Body of pancreas (tissue), 4 donors: ENCODE data around the gene TNFRSF9. TPM values are rescaled to one million over a fixed set of nuclear protein-coding genes. Genes with fewer than 3 reads are reported as not detected.

ENCODE experiments used
- ATAC-seq: fragments of 150-250 bp; one replicate; pipeline ENCODE4 v1.9.1; 2016
- DNase-seq, 4 donors: peaks; one replicate each; pipeline ENCODE4 v3.0.0-alpha.2; 2019
- H3K27ac ChIP-seq, 4 donors: fragments of 200-600 bp; sonication (generic); 1 replicate in 3 of 4; 2 replicates in 1 of 4; pipeline versions ENCODE4 v1.5.1 to v1.6.1; 2016 to 2019; ENCODE audit warnings: mild to moderate bottlenecking in 1 of 4, mixed read lengths in 1 of 4, moderate library complexity in 1 of 4
- H3K27me3 ChIP-seq, 2 donors: fragments of 200-600 bp; sonication (generic); one replicate each; pipeline ENCODE4 v1.6.0; 2016; ENCODE audit warnings: mild to moderate bottlenecking in 1 of 2
- H3K36me3 ChIP-seq, 2 donors: fragments of 200-600 bp; sonication (generic); replicated peaks in 1 of 2; 2 replicates each; pipeline ENCODE4 v1.5.1; 2016; ENCODE audit warnings: low read depth in 2 of 2; ENCODE audit not compliant: insufficient read depth in 1 of 2
- H3K4me1 ChIP-seq: fragments of 200-600 bp; sonication (generic); one replicate; pipeline ENCODE4 v1.6.0; 2016
- H3K4me3 ChIP-seq, 2 donors: fragments of 200-600 bp; sonication (generic); 1 replicate in 1 of 2; 2 replicates in 1 of 2; pipeline ENCODE4 v1.5.1; 2016 to 2019
- H3K9me3 ChIP-seq, 3 donors: fragments of 200-600 bp; sonication (generic); 1 replicate in 2 of 3; 2 replicates in 1 of 3; pipeline ENCODE4 v1.5.1; 2016
- CTCF ChIP-seq, 7 experiments: fragments of 450-650 bp in 4 of 7; fragments of 200-600 bp in 3 of 7; sonication (generic) in 3 of 7; IDR thresholded peaks; one replicate each; pipeline ENCODE4 v1.5.1; 2016 to 2019; ENCODE audit warnings: antibody characterized with exemption in 7 of 7
- POLR2A ChIP-seq, 3 donors: fragments of 450-650 bp; IDR thresholded peaks; one replicate each; pipeline ENCODE4 v1.6.1; 2016; ENCODE audit warnings: antibody characterized with exemption in 3 of 3, mild to moderate bottlenecking in 2 of 3
- WGBS, 2 donors: methylation state at CpG; one replicate each; pipeline ENCODE4 v1.1.5; 2017; 5-methylcytosine and 5-hydroxymethylcytosine counted together
- intact Hi-C: fragments of 100-400 bp; cut with DNase I; formaldehyde crosslinking; loops from one replicate; pipeline ENCODE4 v1.15.1; 2023
- total RNA-seq, 2 donors: library from RNA; depleted of rRNA; stranded (reverse); fragments of >200 nt; gene quantifications; one replicate each; pipeline ENCODE4 v1.1.0, GENCODE V29; 2016

TNFRSF9 gene
- total RNA-seq, 2 donors from 2014 or later = under 0.01 TPM; not detected in 1

DNA sequence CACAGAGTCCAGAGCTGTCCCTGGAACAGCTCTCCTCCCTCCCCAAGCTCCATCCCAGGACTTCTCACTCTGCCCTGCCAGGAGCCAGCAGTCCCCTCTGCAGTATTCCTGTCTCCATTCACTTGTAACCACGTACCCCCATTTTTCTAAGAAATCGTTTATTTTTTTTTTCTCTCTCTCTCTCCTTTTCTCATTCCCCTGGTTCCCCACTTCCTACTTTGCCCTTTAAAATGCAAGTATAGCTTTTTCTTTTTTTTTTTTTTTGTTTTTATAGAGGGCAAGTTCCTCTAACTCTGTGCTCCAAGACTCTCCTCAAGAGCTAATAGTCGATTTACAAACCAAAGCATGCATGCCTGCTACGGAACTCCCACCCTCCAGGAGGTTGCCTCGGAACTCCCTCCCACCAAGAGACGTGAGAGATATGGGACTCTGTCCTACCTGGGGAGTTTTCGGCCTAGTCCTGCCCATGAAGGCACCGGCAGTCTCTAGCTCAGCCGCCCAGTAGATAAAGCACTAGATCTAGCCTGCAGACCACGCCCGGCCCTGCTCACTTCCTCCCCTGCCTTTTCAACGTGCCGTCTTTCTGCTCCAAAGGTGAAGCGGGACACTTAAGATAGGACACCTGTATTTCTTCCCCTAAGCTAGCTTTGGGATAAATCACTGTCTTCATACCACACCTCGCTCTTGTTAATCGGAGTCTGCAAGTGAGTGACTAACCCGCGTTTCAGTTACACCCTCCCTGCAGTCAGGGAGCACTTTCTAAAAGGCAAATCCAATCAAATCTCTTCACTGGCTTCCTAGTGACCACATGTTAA lies 27.7 kb downstream of the TNFRSF9 start:
- Histone ChIP-seq H3K27ac (no peak overlapping the region), H3K36me3 (no peaks in the 10 kb centered on the region), H3K4me3 (no peak overlapping the region), H3K27me3 (no peaks in the 10 kb centered on the region), H3K4me1 (no peaks in the 10 kb centered on the region), H3K9me3 (no peaks in the 10 kb centered on the region)
- intact Hi-C loops = no loop called here
- ATAC-seq (no peak), DNase-seq (peak in 1 of 4 donors; percentile 6)
- 53 to 65% methylated on average over 18 of the region's 18 CpGs for WGBS, 2 donors
- no peak for TF ChIP-seq POLR2A (IDR thresholded peaks at IDR 0.05)
- TF ChIP-seq CTCF (IDR thresholded peaks at IDR 0.05) = no peak

GRCh38 chr1:7912145-7912544 lies 28.5 kb downstream of the TNFRSF9 start:
- H3K27me3 ChIP-seq = no peaks in the 10 kb centered on the region
- H3K27ac ChIP-seq = no peak overlapping the region
- TF ChIP-seq CTCF (IDR thresholded peaks at IDR 0.05) = no peak
- TF ChIP-seq POLR2A (IDR thresholded peaks at IDR 0.05) = no peak
- DNase-seq (no peak), ATAC-seq (no peak)
- H3K36me3 ChIP-seq = no peaks in the 10 kb centered on the region
- H3K9me3 ChIP-seq = no peaks in the 10 kb centered on the region
- 75% methylated on average over 3 of the region's 3 CpGs for WGBS, 2 donors
- no peaks in the 10 kb centered on the region for H3K4me1 ChIP-seq
- H3K4me3 ChIP-seq = no peak overlapping the region
- intact Hi-C loops = no loop called here

DNA sequence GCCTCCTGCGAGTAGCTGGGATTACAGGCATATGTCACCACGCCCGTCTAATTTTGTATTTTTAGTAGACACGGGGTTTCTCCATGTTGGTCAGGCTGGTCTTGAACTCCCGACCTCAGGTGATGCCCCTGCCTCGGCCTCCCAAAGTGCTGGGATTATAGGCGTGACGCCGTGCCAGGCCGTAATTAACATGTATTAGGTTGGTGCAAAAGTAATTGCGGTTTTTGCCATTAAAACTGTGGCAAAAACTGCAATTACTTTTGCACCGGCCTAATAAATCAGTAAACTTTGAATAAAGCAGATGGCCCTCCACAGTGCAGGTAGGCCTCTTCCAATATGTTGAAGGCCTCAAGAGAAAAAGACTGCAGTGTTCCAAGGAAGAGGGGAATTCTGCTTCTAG lies 35.4 kb downstream of the TNFRSF9 start:
- DNase-seq (no peak), ATAC-seq (no peak)
- Histone ChIP-seq H3K4me1 (no peaks in the 10 kb centered on the region), H3K9me3 (no peaks in the 10 kb centered on the region), H3K27me3 (no peaks in the 10 kb centered on the region), H3K4me3 (no peak overlapping the region), H3K27ac (no peak overlapping the region), H3K36me3 (no peaks in the 10 kb centered on the region)
- intact Hi-C loops = no loop called here
- TF ChIP-seq POLR2A (IDR thresholded peaks at IDR 0.05) (no peak), CTCF (IDR thresholded peaks at IDR 0.05) (no peak)
- 53 to 56% methylated on average over 12 of the region's 12 CpGs for WGBS, 2 donors

DNA sequence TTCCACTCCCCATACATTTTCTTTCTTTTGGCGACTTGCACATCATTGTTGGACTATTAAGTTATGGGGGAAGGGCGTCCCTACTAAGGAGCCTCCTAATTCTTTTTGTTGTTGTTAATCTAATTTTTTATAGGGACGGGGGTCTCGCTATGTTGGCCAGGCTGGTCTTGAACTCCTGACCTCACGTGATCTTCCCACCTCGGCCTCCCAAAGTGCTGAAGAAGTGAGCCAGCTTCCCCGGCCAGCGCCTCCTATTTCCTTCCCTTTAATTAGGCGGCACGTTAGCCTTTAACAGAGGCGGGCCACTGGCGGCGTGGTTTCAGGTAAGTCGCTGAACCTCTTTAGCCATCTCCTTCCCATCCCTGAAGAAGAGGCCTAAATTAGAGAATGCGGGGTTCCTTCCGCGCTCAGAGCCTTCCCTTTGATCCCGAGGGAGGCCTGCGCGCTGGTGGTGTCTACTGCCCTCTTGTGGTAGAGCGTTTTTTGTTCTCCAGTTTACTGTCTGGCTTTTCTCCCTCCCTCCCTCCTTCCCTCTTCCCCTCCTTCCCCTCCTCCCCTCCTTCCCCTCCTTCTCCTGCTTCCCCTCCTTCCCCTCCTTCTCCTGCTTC lies 38.1 kb downstream of the TNFRSF9 start:
- Histone ChIP-seq H3K4me1 (no peaks in the 10 kb centered on the region), H3K4me3 (no peak overlapping the region), H3K27me3 (no peaks in the 10 kb centered on the region), H3K27ac (no peak overlapping the region), H3K9me3 (no peaks in the 10 kb centered on the region), H3K36me3 (no peaks in the 10 kb centered on the region)
- intact Hi-C loops = no loop called here
- ATAC-seq (peak; percentile 80), DNase-seq (peak; percentile 56 to 69 (median 62))
- TF ChIP-seq POLR2A (IDR thresholded peaks at IDR 0.05) (no peak), CTCF (IDR thresholded peaks at IDR 0.05) (peak; percentile 47 to 78 (median 71))
- 16% methylated on average over 21 of the region's 21 CpGs for WGBS, 2 donors
